Breast epithelium (tissue), 4 donors: ENCODE data around the gene ERVW-1. TPM values are rescaled to one million over a fixed set of nuclear protein-coding genes. Genes with fewer than 3 reads are reported as not detected.
"Not testable (repeated sequence)": the region's sequence is repeated elsewhere in the genome, so short reads cannot be mapped to it uniquely, and the experiment has no call there.

Source experiments
- DNase-seq, 2 donors: peaks; one replicate each; pipeline ENCODE4 v3.0.0-alpha.2; 2019; ENCODE audit warnings: low spot score in 2 of 2
- H3K27ac ChIP-seq, 2 donors: fragments of 200-600 bp; sonication (generic) in 1 of 2; one replicate each; pipeline ENCODE4 v1.5.1; 2016 to 2019; ENCODE audit warnings: mild to moderate bottlenecking in 1 of 2
- H3K27me3 ChIP-seq, 2 donors: fragments of 200-600 bp; sonication (generic) in 1 of 2; one replicate each; pipeline versions ENCODE4 v1.5.1 to v1.6.0; 2017 to 2019; ENCODE audit warnings: control low read depth in 1 of 2, mild to moderate bottlenecking in 1 of 2
- H3K36me3 ChIP-seq: fragments of 200-600 bp; one replicate; pipeline ENCODE4 v1.5.1; 2019
- H3K4me1 ChIP-seq, 2 donors: fragments of 200-600 bp; sonication (generic); one replicate each; pipeline ENCODE4 v1.5.1; 2016 to 2019; ENCODE audit warnings: control low read depth in 1 of 2
- H3K4me3 ChIP-seq, 3 donors: fragments of 200-600 bp; sonication (generic); 1 replicate in 2 of 3; 2 replicates in 1 of 3; pipeline ENCODE4 v1.5.1; 2016 to 2019; ENCODE audit warnings: mild to moderate bottlenecking in 3 of 3, moderate library complexity in 2 of 3
- H3K9me3 ChIP-seq, 2 donors: fragments of 200-600 bp; sonication (generic) in 1 of 2; one replicate each; pipeline ENCODE4 v1.5.1; 2016 to 2019; ENCODE audit warnings: control low read depth in 1 of 2
- CTCF ChIP-seq, 3 donors: fragments of 450-650 bp; IDR thresholded peaks; one replicate each; pipeline ENCODE4 v1.5.1; 2016 to 2017; ENCODE audit warnings: antibody characterized with exemption in 3 of 3, mild to moderate bottlenecking in 3 of 3, moderate library complexity in 3 of 3
- POLR2A ChIP-seq: fragments of 450-650 bp; IDR thresholded peaks from one replicate; pipeline ENCODE4 v1.6.1; 2016; ENCODE audit warnings: antibody characterized with exemption, mild to moderate bottlenecking, moderate library complexity
- POLR2AphosphoS5 ChIP-seq, 3 donors: sonication (generic); formaldehyde crosslinking; IDR thresholded peaks; one replicate each; pipeline ENCODE4 v1.6.1; 2017; ENCODE audit warnings: antibody characterized with exemption in 3 of 3
- intact Hi-C: fragments of 100-400 bp; cut with DNase I; formaldehyde crosslinking; loops from one replicate; pipeline ENCODE4 v1.15.1; 2023; ENCODE audit warnings: low total_unique reads
- total RNA-seq, 3 donors: library from RNA; depleted of rRNA; stranded (reverse); fragments of >200 nt; gene quantifications; one replicate each; pipeline ENCODE4 v1.1.0, GENCODE V29; 2016

ERVW-1 gene
- total RNA-seq, result not detected

- DNase-seq, H3K27me3 ChIP-seq, H3K27ac ChIP-seq, H3K4me3 ChIP-seq, H3K9me3 ChIP-seq, intact Hi-C loops, H3K4me1 ChIP-seq, H3K36me3 ChIP-seq: not testable (repeated sequence)
These were observed at the start of gene ERVW-1 for GRCh38 chr7:92477681-92478080. Gene ERVW-1 (minus strand): TSS chr7:92477946. CDS start chr7:92470381, 7,565 bp downstream.

GRCh38 chr7:92523110-92523509 is 45.4 kb upstream of the ERVW-1 start:
- DNase-seq, result no peak
- H3K36me3 ChIP-seq, result no peaks in the 10 kb centered on the region
- peaks cover 0 to 3% of the 10 kb centered on the region in 2 donors for H3K4me1 ChIP-seq
- no peaks in the 10 kb centered on the region for H3K9me3 ChIP-seq
- no peak for TF ChIP-seq POLR2AphosphoS5 (IDR thresholded peaks at IDR 0.05)
- no peak for TF ChIP-seq CTCF (IDR thresholded peaks at IDR 0.05)
- no peak for TF ChIP-seq POLR2A
- no peak overlapping the region for H3K27ac ChIP-seq
- intact Hi-C loops, result no loop called here
- no peak overlapping the region for H3K4me3 ChIP-seq
- H3K27me3 ChIP-seq, result no peaks in the 10 kb centered on the region

- no peak for DNase-seq
- no peaks in the 10 kb centered on the region for H3K9me3 ChIP-seq
- no peak overlapping the region for H3K4me3 ChIP-seq
- H3K36me3 ChIP-seq, result no peaks in the 10 kb centered on the region
- H3K27ac ChIP-seq, result no peak overlapping the region
- TF ChIP-seq CTCF (IDR thresholded peaks at IDR 0.05) (no peak), POLR2A (no peak), POLR2AphosphoS5 (IDR thresholded peaks at IDR 0.05) (no peak)
- H3K27me3 ChIP-seq, result no peaks in the 10 kb centered on the region
- intact Hi-C loops, result no loop called here
- H3K4me1 ChIP-seq, result no peaks in the 10 kb centered on the region
These were observed 42.3 kb upstream of the ERVW-1 start for GRCh38 chr7:92520024-92520423.

- no peak for TF ChIP-seq CTCF (IDR thresholded peaks at IDR 0.05)
- no peak for TF ChIP-seq POLR2AphosphoS5 (IDR thresholded peaks at IDR 0.05)
- TF ChIP-seq POLR2A, result no peak
- Histone ChIP-seq H3K36me3 (no peaks in the 10 kb centered on the region), H3K4me1 (no peaks in the 10 kb centered on the region), H3K9me3 (no peaks in the 10 kb centered on the region), H3K27ac (no peak overlapping the region), H3K4me3 (no peak overlapping the region), H3K27me3 (no peaks in the 10 kb centered on the region)
- DNase-seq, result no peak
- intact Hi-C loops, result no loop called here
These were observed 39.9 kb upstream of the ERVW-1 start for GRCh38 chr7:92517631-92518030.

GRCh38 chr7:92513167-92513902 is 35.6 kb upstream of the ERVW-1 start:
- TF ChIP-seq POLR2AphosphoS5 (IDR thresholded peaks at IDR 0.05), result no peak
- TF ChIP-seq CTCF (IDR thresholded peaks at IDR 0.05), result no peak
- no peak for TF ChIP-seq POLR2A
- H3K4me3 ChIP-seq, result no peak overlapping the region
- H3K27ac ChIP-seq, result no peak overlapping the region
- no peaks in the 10 kb centered on the region for H3K36me3 ChIP-seq
- no peaks in the 10 kb centered on the region for H3K27me3 ChIP-seq
- H3K9me3 ChIP-seq, result no peaks in the 10 kb centered on the region
- H3K4me1 ChIP-seq, result no peaks in the 10 kb centered on the region
- DNase-seq, result no peak
- intact Hi-C loops, result no loop called here
